ENCODE data around the gene XRCC1.
"Not testable (repeated sequence)": the region's sequence is repeated elsewhere in the genome, so short reads cannot be mapped to it uniquely, and the experiment has no call there.

XRCC1 gene

GRCh38 chr19:43599635-43600295, 24.4 kb upstream of the XRCC1 start:
- DNase-seq = no peak

- no peak for DNase-seq
These were observed 23.3 kb upstream of the XRCC1 start for GRCh38 chr19:43598445-43599240.

GRCh38 chr19:43597876-43598275, 22.5 kb upstream of the XRCC1 start:
- no peak for DNase-seq

- no peak for DNase-seq
These were observed 21.6 kb upstream of the XRCC1 start for GRCh38 chr19:43596842-43597461.

- peak; percentile 100 for DNase-seq
These were observed 20.9 kb upstream of the XRCC1 start, which contains the start of the genes IRGQ and ZNF576 for GRCh38 chr19:43595999-43596841. Gene IRGQ, minus strand, starts transcription at chr19:43596134. Its CDS starts 796 bp downstream, at chr19:43595338. Gene ZNF576, plus strand, starts transcription at chr19:43596595. Its CDS starts 514 bp downstream, at chr19:43597109.

- DNase-seq = no peak
These were observed 20.3 kb upstream of the XRCC1 start for GRCh38 chr19:43595605-43595998.

GRCh38 chr19:43594710-43595604, 19.6 kb upstream of the XRCC1 start:
- DNase-seq = peak; percentile 73

- DNase-seq = no peak
These were observed 18.9 kb upstream of the XRCC1 start for GRCh38 chr19:43594081-43594697.

GRCh38 chr19:43592800-43593350, 17.5 kb upstream of the XRCC1 start:
- no peak for DNase-seq

GRCh38 chr19:43591904-43592772, 16.8 kb upstream of the XRCC1 start:
- DNase-seq = no peak

GRCh38 chr19:43589678-43590077, 14.4 kb upstream of the XRCC1 start:
- no peak for DNase-seq

GRCh38 chr19:43589277-43589676, 13.9 kb upstream of the XRCC1 start:
- no peak for DNase-seq

GRCh38 chr19:43587029-43587428, 11.7 kb upstream of the XRCC1 start:
- DNase-seq = not testable (repeated sequence)

GRCh38 chr19:43586346-43586745, 11.0 kb upstream of the XRCC1 start:
- no peak for DNase-seq

- DNase-seq = no peak
These were observed 9.2 kb upstream of the XRCC1 start for GRCh38 chr19:43584484-43584883.

- DNase-seq = no peak
These were observed 7.2 kb upstream of the XRCC1 start for GRCh38 chr19:43582495-43582894.

- no peak for DNase-seq
These were observed 6.1 kb upstream of the XRCC1 start for GRCh38 chr19:43581467-43581866.

- DNase-seq = no peak
These were observed 3.5 kb upstream of the XRCC1 start for GRCh38 chr19:43578787-43579186.

- no peak for DNase-seq
These were observed 890 bp upstream of the XRCC1 start for GRCh38 chr19:43575955-43576878.

Measured in activated CD8-positive, alpha-beta memory T cell treated with anti-CD3 and anti-CD28 coated beads, Interleukin-2, amount 50 U/mL, for 4 hours (primary cell).